AG09319 (cell line): ENCODE results near the gene DPP7.

Experiments
- DNase-seq: peaks from one replicate; pipeline ENCODE4 v3.0.0-alpha.2; 2010; ENCODE audit warnings: low read depth; ENCODE audit errors: extremely low read depth
- TF ChIP-seq, protein P1 (sequence below): IDR thresholded peaks from 2 replicates; pipeline ENCODE4 v1.5.1; 2011; ENCODE audit warnings: low read depth, mild to moderate bottlenecking, inconsistent platforms, low read length, moderate library complexity

DPP7 gene

DNA sequence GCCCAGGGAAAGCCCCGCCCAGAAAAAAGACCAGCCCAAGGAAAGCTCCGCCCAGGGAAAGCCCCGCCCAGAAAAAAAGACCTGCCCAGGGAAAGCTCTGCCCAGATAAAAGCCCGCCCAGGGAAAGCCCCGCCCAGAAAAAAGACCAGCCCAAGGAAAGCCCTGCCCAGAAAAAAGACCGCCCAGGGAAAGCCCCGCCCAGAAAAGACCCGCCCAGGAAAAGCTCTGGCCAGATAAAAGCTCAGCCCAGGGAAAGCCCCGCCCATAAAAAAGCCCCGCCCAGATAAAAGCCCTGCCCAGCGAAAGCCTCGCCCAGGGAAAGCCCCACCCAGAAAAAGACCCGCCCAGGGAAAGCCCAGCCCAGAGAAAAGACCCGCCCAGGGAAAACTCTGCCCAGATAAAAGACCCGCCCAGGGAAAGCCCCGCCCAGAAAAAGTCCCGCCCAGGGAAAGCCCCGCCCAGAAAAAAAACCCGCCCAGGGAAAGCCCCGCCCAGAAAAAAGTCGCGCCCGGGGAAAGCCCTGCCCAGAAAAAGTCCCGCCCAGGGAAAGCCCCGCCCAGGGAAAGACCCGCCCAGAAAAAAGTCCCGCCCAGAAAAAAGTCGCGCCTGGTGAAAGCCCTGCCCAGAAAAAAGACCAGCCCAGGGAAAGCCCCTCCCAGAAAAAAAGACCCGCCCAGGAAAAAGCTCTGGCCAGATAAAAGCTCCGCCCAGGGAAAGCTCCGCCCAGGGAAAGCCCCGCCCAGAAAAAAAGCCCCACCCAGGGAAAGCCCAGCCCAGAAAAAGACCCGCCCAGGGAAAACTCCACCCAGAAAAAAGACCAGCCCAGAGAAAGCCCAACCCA lies 36.3 kb upstream of the DPP7 start:
- DNase-seq, result no peak
- TF ChIP-seq, protein P1, sequence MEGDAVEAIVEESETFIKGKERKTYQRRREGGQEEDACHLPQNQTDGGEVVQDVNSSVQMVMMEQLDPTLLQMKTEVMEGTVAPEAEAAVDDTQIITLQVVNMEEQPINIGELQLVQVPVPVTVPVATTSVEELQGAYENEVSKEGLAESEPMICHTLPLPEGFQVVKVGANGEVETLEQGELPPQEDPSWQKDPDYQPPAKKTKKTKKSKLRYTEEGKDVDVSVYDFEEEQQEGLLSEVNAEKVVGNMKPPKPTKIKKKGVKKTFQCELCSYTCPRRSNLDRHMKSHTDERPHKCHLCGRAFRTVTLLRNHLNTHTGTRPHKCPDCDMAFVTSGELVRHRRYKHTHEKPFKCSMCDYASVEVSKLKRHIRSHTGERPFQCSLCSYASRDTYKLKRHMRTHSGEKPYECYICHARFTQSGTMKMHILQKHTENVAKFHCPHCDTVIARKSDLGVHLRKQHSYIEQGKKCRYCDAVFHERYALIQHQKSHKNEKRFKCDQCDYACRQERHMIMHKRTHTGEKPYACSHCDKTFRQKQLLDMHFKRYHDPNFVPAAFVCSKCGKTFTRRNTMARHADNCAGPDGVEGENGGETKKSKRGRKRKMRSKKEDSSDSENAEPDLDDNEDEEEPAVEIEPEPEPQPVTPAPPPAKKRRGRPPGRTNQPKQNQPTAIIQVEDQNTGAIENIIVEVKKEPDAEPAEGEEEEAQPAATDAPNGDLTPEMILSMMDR, result no peak

DNA sequence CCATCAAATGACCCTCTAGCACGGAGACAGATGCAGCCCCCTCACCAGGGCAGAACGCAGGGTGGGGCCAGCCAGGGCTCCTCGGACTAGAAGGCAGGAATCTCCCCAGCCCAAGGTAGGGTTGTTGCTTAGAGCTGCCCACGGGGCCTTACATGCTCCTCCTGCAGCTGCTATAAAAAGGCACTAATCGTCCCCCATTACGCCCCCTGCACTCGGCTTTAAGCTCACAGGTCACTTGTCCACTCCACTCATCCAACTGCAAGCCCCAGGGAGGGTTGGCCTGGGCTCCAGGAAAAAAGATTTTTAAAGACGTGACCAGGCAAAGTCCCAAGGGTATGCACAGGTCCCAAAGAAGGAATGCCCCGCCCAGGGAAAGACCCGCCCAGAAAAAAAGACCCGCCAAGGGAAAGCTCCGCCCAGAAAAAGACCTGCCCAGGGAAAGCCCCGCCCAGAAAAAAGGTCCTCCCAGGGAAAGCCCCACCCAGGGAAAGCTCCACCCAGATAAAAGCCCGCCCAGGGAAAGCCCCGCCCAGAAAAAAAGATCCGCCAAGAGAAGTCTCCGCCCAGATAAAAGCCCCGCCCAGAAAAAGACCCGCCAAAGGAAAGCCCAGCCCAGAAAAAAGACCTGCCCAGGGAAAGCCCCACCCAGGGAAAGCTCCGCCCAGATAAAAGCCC lies 35.5 kb upstream of the DPP7 start:
- DNase-seq, result no peak
- TF ChIP-seq, protein P1, result no peak

DNA sequence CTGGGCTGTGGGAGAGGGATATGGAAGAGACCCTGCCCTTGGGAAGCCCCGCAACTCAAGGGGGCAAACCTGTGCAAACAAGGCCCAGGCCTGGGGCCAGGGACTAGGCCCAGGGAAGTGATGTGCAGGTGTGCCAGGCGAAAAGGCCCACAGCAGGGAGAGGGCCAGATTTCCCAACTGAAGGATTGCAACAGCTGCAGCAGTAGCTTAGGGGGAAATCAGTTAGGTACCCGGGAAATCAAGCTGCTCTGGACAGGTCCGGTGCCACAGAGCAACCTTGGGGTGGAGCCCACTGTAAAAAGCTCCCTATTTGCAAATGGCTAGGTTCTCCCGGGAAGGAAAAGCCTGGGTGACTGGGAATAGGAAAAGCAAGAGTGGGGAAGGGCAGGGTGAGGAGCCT lies 34.8 kb upstream of the DPP7 start:
- no peak for DNase-seq
- TF ChIP-seq, protein P1, result no peak

DNA sequence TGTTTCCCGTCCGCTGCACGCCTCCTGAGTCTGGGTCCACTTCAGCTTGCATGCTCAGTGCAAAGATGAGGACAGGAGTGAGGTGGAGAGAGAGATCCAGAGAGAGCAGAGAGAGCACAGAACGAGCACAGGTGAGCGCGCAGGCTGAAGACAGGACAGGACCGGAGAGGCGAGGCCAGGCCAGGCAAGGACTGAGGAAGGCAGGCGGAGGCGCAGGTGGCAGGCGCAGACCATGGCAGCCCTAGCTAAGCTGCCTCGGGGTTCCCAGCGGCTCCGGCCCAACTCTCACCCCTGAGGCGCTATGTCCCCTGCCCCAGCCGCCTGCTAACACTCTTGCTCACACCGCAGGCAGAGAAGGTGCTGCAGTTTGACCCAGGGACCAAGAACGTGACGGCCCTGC lies 34.1 kb upstream of the DPP7 start:
- TF ChIP-seq, protein P1, result no peak
- no peak for DNase-seq

DNA sequence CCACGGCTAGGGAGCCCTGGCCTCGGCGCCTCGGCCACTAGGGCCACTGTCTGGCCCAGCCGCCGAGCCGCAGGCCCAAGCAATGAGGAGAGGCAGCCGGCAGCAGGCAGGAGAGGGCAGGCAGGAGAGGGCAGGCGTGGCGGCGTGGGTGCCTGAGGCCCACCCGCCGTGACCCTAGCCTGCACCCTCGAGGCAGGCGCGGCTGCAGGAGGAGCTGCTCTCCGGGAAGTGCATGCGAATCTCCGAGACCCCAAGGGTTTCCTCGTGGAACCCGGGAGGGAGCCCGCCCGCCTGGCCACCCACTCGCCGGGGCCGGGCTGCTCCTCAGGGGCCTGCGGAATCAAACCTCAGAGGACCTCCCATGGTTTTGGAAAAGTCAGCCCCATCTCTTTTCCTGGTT lies 33.7 kb upstream of the DPP7 start:
- TF ChIP-seq, protein P1, result no peak
- DNase-seq, result no peak

DNA sequence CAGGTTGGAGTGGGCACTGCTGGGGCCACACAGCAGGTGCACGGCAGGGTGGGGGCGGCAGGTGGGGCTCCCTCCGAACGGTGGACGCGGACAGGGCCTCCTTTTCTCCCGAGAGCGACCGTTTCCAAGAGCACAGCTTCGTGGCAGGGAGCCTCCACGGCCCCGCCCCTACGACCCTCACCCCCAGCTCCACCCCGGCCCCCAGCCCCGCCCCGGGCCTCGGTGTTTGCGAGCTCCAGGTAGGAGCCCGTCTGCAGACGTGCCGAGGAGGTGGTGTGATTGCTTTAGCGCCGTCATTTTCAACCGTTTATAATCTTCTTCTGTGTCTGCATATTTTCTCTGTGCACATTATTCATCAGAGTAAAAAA lies 33.2 kb upstream of the DPP7 start:
- no peak for DNase-seq
- TF ChIP-seq, protein P1, result no peak

DNA sequence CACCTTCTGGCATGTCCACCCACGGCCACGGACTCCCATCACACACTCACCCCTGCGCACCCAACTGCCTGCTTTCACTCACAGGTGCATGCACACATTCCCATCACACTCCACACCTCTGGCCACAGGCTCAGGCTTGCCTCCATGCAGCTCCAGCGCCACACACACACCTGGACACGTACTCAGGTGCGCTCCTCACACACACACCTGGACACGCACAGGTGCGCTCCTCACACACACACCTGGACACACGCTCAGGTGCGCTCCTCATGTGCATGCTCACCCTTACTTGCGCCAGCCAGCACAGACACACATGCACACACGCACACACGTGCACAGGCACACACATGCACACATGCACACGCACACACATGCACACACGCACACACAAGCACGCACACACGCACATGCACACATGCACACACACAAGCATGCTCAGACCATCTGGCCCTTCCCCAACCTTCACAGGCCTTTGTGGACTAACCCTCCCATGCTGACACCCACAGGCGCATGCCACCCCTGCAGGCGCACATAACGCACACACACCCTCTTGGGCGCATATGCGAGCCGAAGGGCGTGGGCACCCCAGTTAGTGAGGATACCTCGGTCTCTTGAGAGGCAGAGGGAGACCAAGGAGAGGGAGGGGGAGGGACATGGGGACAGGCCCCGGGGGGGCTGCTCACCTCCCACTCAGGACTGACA lies 32.7 kb upstream of the DPP7 start:
- DNase-seq, result no peak
- TF ChIP-seq, protein P1, result no peak
